Type B pancreatic cell (in vitro differentiated cells): Measurements from ENCODE around the gene CA11. TPM values are rescaled to one million over a fixed set of nuclear protein-coding genes. Genes with fewer than 3 reads are reported as not detected.

ENCODE experiments used
- DNase-seq: peaks from one replicate; pipeline ENCODE4 v3.0.0; 2021; ENCODE audit warnings: mixed read lengths; ENCODE audit not compliant: unreplicated experiment; ENCODE audit errors: extremely low spot score
- H3K27ac Mint-ChIP-seq: 2 replicates; pipeline ENCODE4 v1.8.0; 2021; ENCODE audit warnings: mild to moderate bottlenecking, mixed read lengths
- H3K27me3 Mint-ChIP-seq: 2 replicates; pipeline ENCODE4 v1.8.0; 2021; ENCODE audit warnings: mixed read lengths
- H3K36me3 Mint-ChIP-seq: 2 replicates; pipeline ENCODE4 v1.8.0; 2021; ENCODE audit warnings: mixed read lengths
- H3K4me1 Mint-ChIP-seq: one replicate; pipeline ENCODE4 v1.8.0; 2021; ENCODE audit warnings: mixed read lengths; ENCODE audit not compliant: unreplicated experiment
- H3K4me3 Mint-ChIP-seq: 2 replicates; pipeline ENCODE4 v1.8.0; 2021; ENCODE audit warnings: mild to moderate bottlenecking, mixed read lengths
- H3K9me3 Mint-ChIP-seq: 2 replicates; pipeline ENCODE4 v1.8.0; 2021; ENCODE audit warnings: mixed read lengths
- total RNA-seq: library from RNA; stranded (reverse); gene quantifications from 2 replicates; pipeline ENCODE4 v1.2.1, GENCODE V29; 2021; ENCODE audit warnings: low replicate concordance
- TF ChIP-seq, protein P1 (sequence below): fragments of 200-600 bp; sonication (generic); conservative IDR thresholded peaks from 2 replicates; pipeline ENCODE4 v1.5.0; 2021; ENCODE audit warnings: antibody characterized with exemption, mild to moderate bottlenecking

Gene CA11
- total RNA-seq, 1 donor from 2014 or later = 43.3 TPM

DNA sequence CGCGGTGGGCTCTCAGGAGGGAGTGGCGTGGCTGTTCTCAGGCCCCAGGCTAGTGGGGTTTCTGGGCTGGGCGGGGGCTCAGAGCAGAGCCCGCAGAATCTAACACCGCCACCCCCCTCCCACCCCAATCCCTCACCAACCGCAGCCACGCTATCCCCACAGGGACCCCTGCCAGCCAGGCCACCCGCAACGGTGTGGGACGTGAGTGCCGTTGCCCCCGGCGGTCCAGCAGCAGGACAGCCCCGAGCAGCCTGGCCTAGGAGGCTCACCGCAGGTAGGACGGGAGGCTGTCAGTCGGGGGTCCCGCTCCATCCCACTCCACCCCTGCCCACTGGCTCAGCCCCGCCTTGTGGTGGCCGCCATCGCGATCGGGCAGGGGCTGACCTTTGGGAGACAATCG, 27.0 kb upstream of the CA11 start, which contains the start of gene NTN5:
NTN5 (minus strand) TSS at position 24 of the 400 bp plus-strand sequence. CDS start 2,031 bp downstream, outside the sequence.
- H3K27ac Mint-ChIP-seq = no peak within 1 kb of the TSS
- H3K9me3 Mint-ChIP-seq = no peaks in the 10 kb centered on the region
- peaks cover 7% of the 10 kb centered on the region for H3K27me3 Mint-ChIP-seq
- DNase-seq = no peak
- H3K4me3 Mint-ChIP-seq = no peak within 1 kb of the TSS
- TF ChIP-seq, protein P1, sequence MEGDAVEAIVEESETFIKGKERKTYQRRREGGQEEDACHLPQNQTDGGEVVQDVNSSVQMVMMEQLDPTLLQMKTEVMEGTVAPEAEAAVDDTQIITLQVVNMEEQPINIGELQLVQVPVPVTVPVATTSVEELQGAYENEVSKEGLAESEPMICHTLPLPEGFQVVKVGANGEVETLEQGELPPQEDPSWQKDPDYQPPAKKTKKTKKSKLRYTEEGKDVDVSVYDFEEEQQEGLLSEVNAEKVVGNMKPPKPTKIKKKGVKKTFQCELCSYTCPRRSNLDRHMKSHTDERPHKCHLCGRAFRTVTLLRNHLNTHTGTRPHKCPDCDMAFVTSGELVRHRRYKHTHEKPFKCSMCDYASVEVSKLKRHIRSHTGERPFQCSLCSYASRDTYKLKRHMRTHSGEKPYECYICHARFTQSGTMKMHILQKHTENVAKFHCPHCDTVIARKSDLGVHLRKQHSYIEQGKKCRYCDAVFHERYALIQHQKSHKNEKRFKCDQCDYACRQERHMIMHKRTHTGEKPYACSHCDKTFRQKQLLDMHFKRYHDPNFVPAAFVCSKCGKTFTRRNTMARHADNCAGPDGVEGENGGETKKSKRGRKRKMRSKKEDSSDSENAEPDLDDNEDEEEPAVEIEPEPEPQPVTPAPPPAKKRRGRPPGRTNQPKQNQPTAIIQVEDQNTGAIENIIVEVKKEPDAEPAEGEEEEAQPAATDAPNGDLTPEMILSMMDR = no peak
- peaks cover 27% of the 10 kb centered on the region for H3K4me1 Mint-ChIP-seq
- H3K36me3 Mint-ChIP-seq = no peaks in the 10 kb centered on the region

DNA sequence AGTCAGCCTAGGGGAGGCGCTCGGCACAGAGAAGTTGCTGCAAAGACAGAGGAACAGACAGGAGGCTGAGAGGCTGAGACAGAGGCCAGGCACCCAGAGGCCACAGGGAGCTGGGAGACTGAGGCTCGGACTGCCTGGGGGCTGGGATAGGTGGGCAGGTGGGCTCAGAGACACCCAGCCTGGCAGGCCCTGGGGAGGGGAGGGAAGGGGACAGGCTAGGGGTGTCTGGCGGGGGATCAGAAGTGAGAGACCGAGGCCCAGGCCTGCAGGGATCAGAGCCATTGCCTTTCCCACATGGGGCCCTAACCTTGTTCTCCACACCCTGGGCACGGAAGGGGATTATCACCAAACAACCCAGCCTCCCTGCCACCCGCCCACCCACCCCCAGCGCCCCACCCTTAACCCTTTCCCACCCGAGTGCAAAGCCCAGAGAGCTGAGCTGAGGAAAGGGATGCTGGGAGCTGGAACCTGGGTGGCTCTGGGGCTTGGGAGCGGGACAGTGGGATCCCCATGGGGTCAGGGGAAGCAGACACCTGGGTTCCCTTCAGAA, 25.5 kb upstream of the CA11 start:
- Mint-ChIP-seq H3K27me3 (peaks cover 7% of the 10 kb centered on the region), H3K4me3 (no peak overlapping the region), H3K4me1 (peaks cover 21% of the 10 kb centered on the region), H3K36me3 (no peaks in the 10 kb centered on the region), H3K9me3 (no peaks in the 10 kb centered on the region), H3K27ac (peak overlapping the region; percentile 69)
- TF ChIP-seq, protein P1 = no peak
- no peak for DNase-seq

DNA sequence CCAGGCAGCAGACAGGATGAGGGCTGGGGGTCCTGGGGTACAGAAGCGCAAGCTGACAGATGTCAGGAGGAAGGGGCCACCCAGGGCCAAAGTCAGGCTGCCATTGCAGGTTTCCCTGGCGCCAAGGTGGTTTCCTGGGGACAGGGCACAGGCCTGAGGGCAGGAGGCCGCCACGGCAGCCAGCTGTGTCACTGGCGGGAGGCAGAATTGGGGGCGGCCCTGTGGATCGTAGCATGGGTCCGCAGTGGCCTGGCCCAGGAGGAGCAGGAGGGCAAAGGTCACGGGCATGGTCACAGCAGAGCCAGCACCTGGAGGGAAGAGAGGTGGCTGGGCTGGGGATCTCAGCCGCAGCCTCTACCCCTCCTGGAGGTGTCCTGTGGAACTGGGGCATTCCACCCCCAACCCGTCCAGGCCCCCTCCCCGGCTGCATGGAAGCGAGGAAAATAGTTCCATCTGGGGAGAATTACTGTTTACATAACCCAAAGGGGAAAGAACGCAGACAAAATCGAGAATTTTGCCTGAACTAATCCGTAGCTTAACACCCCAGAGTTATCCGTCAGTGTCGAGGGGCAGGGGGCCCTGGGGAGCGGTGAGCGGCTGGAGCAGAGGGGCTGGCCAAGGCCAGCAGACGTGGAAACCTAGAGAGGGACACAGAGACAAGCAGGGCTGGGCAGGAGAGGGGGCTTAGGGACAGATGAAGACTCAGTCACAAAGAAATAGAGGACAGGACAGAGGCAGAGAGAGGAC, 24.9 kb upstream of the CA11 start:
- Mint-ChIP-seq H3K27ac (peak overlapping the region; percentile 69), H3K4me1 (peaks cover 21% of the 10 kb centered on the region), H3K9me3 (no peaks in the 10 kb centered on the region), H3K4me3 (no peak overlapping the region), H3K36me3 (no peaks in the 10 kb centered on the region), H3K27me3 (peaks cover 7% of the 10 kb centered on the region)
- TF ChIP-seq, protein P1 = no peak
- DNase-seq = no peak

DNA sequence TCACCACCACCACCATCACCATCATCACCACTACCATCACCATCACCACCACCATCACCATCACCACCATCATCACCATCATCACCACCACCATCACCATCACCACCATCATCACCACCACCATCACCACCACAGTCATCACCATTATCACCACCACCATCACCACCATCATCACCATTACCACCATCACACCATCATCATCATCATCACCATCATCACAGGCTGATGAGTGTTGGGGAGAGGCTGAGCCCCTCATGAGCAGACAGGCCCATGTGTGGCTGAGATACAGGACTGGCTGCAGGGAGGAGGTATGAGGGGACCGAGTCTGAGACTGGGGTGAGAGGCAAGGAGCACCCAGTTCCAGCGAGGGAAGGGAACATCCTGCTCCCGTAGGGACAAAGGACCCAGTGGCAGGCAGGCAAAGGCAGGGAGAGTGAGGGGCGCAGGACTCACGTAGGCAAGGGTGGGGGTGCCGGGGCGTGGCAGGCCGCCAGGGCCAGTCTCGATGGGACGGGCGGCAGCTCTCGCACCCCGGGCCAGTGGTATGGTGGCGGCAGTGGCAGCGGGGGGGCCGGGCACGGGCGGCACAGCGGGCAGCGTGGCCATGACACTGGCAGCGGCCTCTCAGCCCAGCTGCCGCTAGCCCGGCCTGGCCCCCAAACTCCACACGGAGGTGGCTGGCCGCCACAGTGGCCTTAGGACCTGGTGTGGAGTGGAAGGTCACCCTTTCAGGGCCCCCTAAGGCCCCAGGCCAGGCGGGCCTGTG, 24.1 kb upstream of the CA11 start:
- DNase-seq = no peak
- H3K27me3 Mint-ChIP-seq = peaks cover 2% of the 10 kb centered on the region
- H3K9me3 Mint-ChIP-seq = no peaks in the 10 kb centered on the region
- TF ChIP-seq, protein P1 = no peak
- H3K4me1 Mint-ChIP-seq = peaks cover 13% of the 10 kb centered on the region
- H3K27ac Mint-ChIP-seq = no peak overlapping the region
- H3K36me3 Mint-ChIP-seq = no peaks in the 10 kb centered on the region
- H3K4me3 Mint-ChIP-seq = no peak overlapping the region

DNA sequence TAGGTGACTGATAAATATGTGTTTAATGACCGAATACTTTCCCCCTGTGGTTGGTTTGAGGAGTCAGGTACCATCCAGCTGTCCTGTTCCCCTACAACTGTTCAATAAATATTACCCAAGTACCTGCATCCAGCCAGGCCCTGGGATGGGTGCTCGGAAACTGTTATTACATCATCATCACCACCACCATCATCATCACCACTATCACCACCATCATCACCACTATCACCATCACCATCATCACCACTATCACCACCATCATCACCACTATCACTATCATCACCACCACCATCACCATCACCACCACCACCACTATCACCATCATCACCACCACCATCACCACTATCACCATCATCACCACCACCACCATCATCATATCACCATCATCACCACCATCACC, 22.8 kb upstream of the CA11 start:
- DNase-seq = no peak
- Mint-ChIP-seq H3K4me3 (no peak overlapping the region), H3K27me3 (no peaks in the 10 kb centered on the region), H3K4me1 (peaks cover 8% of the 10 kb centered on the region), H3K9me3 (no peaks in the 10 kb centered on the region), H3K36me3 (no peaks in the 10 kb centered on the region), H3K27ac (no peak overlapping the region)
- TF ChIP-seq, protein P1 = no peak
